ENCODE data around the gene CLK4. TPM values are rescaled to one million over a fixed set of nuclear protein-coding genes. Genes with fewer than 3 reads are reported as not detected.
A peak's percentile ranks its signal among the peaks of the same experiment; 100 is the strongest.

The CLK4 gene
- total RNA-seq, 4 donors from 2014 or later = 18.4 to 38.3 (median 34.2) TPM

- TF ChIP-seq, protein P1, sequence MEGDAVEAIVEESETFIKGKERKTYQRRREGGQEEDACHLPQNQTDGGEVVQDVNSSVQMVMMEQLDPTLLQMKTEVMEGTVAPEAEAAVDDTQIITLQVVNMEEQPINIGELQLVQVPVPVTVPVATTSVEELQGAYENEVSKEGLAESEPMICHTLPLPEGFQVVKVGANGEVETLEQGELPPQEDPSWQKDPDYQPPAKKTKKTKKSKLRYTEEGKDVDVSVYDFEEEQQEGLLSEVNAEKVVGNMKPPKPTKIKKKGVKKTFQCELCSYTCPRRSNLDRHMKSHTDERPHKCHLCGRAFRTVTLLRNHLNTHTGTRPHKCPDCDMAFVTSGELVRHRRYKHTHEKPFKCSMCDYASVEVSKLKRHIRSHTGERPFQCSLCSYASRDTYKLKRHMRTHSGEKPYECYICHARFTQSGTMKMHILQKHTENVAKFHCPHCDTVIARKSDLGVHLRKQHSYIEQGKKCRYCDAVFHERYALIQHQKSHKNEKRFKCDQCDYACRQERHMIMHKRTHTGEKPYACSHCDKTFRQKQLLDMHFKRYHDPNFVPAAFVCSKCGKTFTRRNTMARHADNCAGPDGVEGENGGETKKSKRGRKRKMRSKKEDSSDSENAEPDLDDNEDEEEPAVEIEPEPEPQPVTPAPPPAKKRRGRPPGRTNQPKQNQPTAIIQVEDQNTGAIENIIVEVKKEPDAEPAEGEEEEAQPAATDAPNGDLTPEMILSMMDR (IDR thresholded peaks at IDR 0.05) = no peak
- TF ChIP-seq POLR2A (IDR thresholded peaks at IDR 0.05) = no peak
- intact Hi-C loops (cut with DNase I; ENCODE audit: low total_unique reads) = no loop called here
- 48 to 50% methylated on average over 4 of the region's 4 CpGs for WGBS, 2 donors
- H3K4me3 ChIP-seq (ENCODE audit: low read depth, poor library complexity, severe bottlenecking) = no peak overlapping the region
- DNase-seq (ENCODE audit: low spot score in 2 of 2) = no peak
These were observed 5.4 kb upstream of the CLK4 start for GRCh38 chr5:178632285-178632684.

- no peak overlapping the region for H3K4me3 ChIP-seq (ENCODE audit: low read depth, poor library complexity, severe bottlenecking)
- no peak for TF ChIP-seq POLR2A (IDR thresholded peaks at IDR 0.05)
- TF ChIP-seq, protein P1 (IDR thresholded peaks at IDR 0.05) = no peak
- intact Hi-C loops (cut with DNase I; ENCODE audit: low total_unique reads) = no loop called here
- DNase-seq (ENCODE audit: low spot score in 2 of 2) = no peak
- 55 to 64% methylated on average over 2 of the region's 2 CpGs for WGBS, 2 donors
These were observed 4.1 kb upstream of the CLK4 start for GRCh38 chr5:178630951-178631350.

DNA sequence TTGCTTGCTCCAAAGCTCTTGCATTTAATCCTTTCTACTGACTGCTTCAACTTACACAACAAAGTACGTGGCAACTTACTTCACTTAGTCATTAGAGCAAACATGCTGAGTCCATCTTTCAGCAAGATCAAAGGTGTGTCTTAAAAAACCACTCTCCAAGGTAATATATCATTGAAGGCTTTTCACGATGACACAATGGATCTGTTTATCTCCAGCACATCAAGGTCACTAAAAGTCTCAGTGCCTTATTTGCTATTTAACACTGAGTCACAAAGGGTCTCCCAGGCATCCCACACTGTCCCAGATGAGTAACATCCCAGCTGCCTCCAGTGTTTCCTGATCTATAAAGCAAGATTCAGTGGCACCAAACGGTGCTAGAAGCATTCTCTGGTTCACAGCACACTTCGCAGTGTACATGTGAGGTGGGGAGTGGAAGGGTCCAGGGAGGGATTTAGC, 3.7 kb upstream of the CLK4 start:
- intact Hi-C loops (cut with DNase I; ENCODE audit: low total_unique reads) = no loop called here
- H3K4me3 ChIP-seq (ENCODE audit: low read depth, poor library complexity, severe bottlenecking) = no peak overlapping the region
- no peak for DNase-seq (ENCODE audit: low spot score in 2 of 2)
- TF ChIP-seq POLR2A (IDR thresholded peaks at IDR 0.05) = no peak
- whole genome bisulfite sequencing, 2 donors = 33 to 37% methylated on average over 4 of the region's 4 CpGs

DNA sequence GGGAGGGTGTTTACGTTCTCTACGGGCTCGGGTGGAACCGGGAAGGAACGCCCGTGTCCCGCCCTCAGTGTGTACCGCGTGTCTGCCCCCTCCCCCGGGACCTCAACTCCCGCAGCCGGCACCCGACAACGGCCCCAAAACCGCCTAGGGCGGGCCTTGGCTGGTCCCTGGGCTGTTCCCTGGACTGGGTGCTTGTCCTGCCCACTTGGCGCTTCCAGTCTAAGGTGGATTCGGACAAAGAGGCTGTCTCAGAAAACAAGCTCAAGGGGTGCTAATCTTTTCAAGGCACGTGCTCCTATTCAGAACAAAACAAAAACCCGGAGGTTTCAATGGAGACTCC, 379 bp upstream of the CLK4 start:
- no peak for DNase-seq (ENCODE audit: low spot score in 2 of 2)
- H3K4me3 ChIP-seq (ENCODE audit: low read depth, poor library complexity, severe bottlenecking) = no peak overlapping the region
- TF ChIP-seq, protein P1 (IDR thresholded peaks at IDR 0.05) = no peak
- no peak for TF ChIP-seq POLR2A (IDR thresholded peaks at IDR 0.05)
- WGBS, 2 donors = 4 to 5% methylated on average over 11 to 20 of the region's 20 CpGs
- intact Hi-C loops (cut with DNase I; ENCODE audit: low total_unique reads) = no loop called here

DNA sequence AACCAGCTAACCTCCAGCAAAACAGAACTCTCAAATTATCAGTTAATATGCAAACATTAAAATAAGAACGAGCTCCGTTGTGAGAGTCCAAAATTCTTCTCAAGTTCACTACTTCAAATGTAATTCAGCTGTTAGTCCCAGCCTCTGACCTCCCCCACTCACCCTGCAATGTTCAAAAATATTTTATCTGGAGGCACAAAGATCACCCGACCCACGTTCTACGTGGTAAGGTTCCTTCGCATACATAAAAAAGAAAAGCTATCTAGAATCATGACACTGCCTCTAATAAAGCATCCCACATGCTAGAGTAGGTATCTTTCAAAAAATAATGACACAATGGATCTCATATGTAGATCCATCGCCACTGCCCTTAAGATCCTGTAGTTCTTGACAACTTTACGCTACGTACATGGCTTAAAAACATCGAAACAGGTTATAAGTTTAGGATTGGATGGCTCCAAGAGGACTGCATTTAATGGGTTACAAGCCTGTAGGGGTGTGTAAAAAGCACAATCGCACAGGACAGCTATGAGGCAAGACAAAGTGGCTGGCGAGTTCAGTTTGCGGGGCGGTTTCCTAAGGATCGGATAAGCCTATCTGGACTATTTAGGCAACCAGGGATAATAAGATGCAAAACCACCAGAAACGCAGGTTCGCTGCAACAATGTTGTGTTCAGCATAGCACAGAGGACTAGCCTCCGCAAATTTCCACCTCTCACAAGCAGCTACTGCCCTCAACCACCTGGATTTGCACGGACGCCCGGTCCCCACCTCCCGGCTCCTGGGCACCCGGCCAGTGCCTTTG, 969 bp downstream of the CLK4 start:
- intact Hi-C loops (cut with DNase I; ENCODE audit: low total_unique reads) = no loop called here
- peak overlapping the region; percentile 99 for H3K4me3 ChIP-seq (ENCODE audit: low read depth, poor library complexity, severe bottlenecking)
- TF ChIP-seq POLR2A (IDR thresholded peaks at IDR 0.05) = no peak
- TF ChIP-seq, protein P1 (IDR thresholded peaks at IDR 0.05) = no peak
- WGBS, 2 donors = 0% methylated on average over 22 to 23 of the region's 23 CpGs
- peak in 1 of 2 donors; percentile 29 for DNase-seq (ENCODE audit: low spot score in 2 of 2)

- intact Hi-C loops (cut with DNase I; ENCODE audit: low total_unique reads) = no loop called here
- WGBS, 2 donors = 7 to 12% methylated on average over 15 of the region's 15 CpGs
- no peak for TF ChIP-seq POLR2A (IDR thresholded peaks at IDR 0.05)
- TF ChIP-seq, protein P1 (IDR thresholded peaks at IDR 0.05) = no peak
- no peak overlapping the region for H3K4me3 ChIP-seq (ENCODE audit: low read depth, poor library complexity, severe bottlenecking)
- no peak for DNase-seq (ENCODE audit: low spot score in 2 of 2)
These were observed 2.0 kb downstream of the CLK4 start for GRCh38 chr5:178624631-178625546.
